Measurements from ENCODE around the gene BLOC1S5.

The BLOC1S5 gene

GRCh38 chr6:8082572-8082953 is 18.4 kb upstream of the BLOC1S5 start:
- no peak for DNase-seq (ENCODE audit: low read depth in 4 of 4, low spot score in 1 of 4)

GRCh38 chr6:8080362-8081151 is 16.4 kb upstream of the BLOC1S5 start:
- no peak for DNase-seq (ENCODE audit: low read depth in 4 of 4, low spot score in 1 of 4)

- DNase-seq (ENCODE audit: low read depth in 4 of 4, low spot score in 1 of 4) = no peak
Observed at GRCh38 chr6:8079126-8079525, 14.9 kb upstream of the BLOC1S5 start.

- no peak for DNase-seq (ENCODE audit: low read depth in 4 of 4, low spot score in 1 of 4)
Observed at GRCh38 chr6:8077991-8078390, 13.8 kb upstream of the BLOC1S5 start.

- no peak for DNase-seq (ENCODE audit: low read depth in 4 of 4, low spot score in 1 of 4)
Observed at GRCh38 chr6:8075704-8076103, 11.5 kb upstream of the BLOC1S5 start.

- DNase-seq (ENCODE audit: low read depth in 4 of 4, low spot score in 1 of 4) = no peak
Observed at GRCh38 chr6:8075185-8075584, 11.0 kb upstream of the BLOC1S5 start.

- no peak for DNase-seq (ENCODE audit: low read depth in 4 of 4, low spot score in 1 of 4)
Observed at GRCh38 chr6:8074213-8074612, 10.0 kb upstream of the BLOC1S5 start.

- no peak for DNase-seq (ENCODE audit: low read depth in 4 of 4, low spot score in 1 of 4)
Observed at GRCh38 chr6:8073758-8074157, 9.6 kb upstream of the BLOC1S5 start.

- DNase-seq (ENCODE audit: low read depth in 4 of 4, low spot score in 1 of 4) = no peak
Observed at GRCh38 chr6:8070718-8071117, 6.5 kb upstream of the BLOC1S5 start.

GRCh38 chr6:8069631-8070284 is 5.6 kb upstream of the BLOC1S5 start:
- DNase-seq (ENCODE audit: low read depth in 4 of 4, low spot score in 1 of 4) = no peak

GRCh38 chr6:8069151-8069550 is 5.0 kb upstream of the BLOC1S5 start:
- DNase-seq (ENCODE audit: low read depth in 4 of 4, low spot score in 1 of 4) = no peak

GRCh38 chr6:8066108-8066507 is 1.9 kb upstream of the BLOC1S5 start:
- DNase-seq (ENCODE audit: low read depth in 4 of 4, low spot score in 1 of 4) = no peak

GRCh38 chr6:8065519-8065911 is 1.3 kb upstream of the BLOC1S5 start:
- DNase-seq (ENCODE audit: low read depth in 4 of 4, low spot score in 1 of 4) = peak in 3 of 4 experiments; percentile 9 to 18 (median 16)

- DNase-seq (ENCODE audit: low read depth in 4 of 4, low spot score in 1 of 4) = no peak
Observed at GRCh38 chr6:8064638-8065518, 689 bp upstream of the BLOC1S5 start.

GRCh38 chr6:8061736-8062135 is 2.5 kb downstream of the BLOC1S5 start:
- DNase-seq (ENCODE audit: low read depth in 4 of 4, low spot score in 1 of 4) = no peak

GRCh38 chr6:8060346-8060745 is 3.8 kb downstream of the BLOC1S5 start:
- DNase-seq (ENCODE audit: low read depth in 4 of 4, low spot score in 1 of 4) = no peak

- DNase-seq (ENCODE audit: low read depth in 4 of 4, low spot score in 1 of 4) = no peak
Observed at GRCh38 chr6:8059129-8059528, 5.1 kb downstream of the BLOC1S5 start.

GRCh38 chr6:8057793-8058192 is 6.4 kb downstream of the BLOC1S5 start:
- DNase-seq (ENCODE audit: low read depth in 4 of 4, low spot score in 1 of 4) = no peak

- no peak for DNase-seq (ENCODE audit: low read depth in 4 of 4, low spot score in 1 of 4)
Observed at GRCh38 chr6:8057263-8057662, 6.9 kb downstream of the BLOC1S5 start.

- DNase-seq (ENCODE audit: low read depth in 4 of 4, low spot score in 1 of 4) = no peak
Observed at GRCh38 chr6:8054276-8054675, 9.9 kb downstream of the BLOC1S5 start.

GRCh38 chr6:8047541-8048292 is 16.5 kb downstream of the BLOC1S5 start:
- no peak for DNase-seq (ENCODE audit: low read depth in 4 of 4, low spot score in 1 of 4)
